Measurements from ENCODE around the gene OAT.

Gene OAT

DNA sequence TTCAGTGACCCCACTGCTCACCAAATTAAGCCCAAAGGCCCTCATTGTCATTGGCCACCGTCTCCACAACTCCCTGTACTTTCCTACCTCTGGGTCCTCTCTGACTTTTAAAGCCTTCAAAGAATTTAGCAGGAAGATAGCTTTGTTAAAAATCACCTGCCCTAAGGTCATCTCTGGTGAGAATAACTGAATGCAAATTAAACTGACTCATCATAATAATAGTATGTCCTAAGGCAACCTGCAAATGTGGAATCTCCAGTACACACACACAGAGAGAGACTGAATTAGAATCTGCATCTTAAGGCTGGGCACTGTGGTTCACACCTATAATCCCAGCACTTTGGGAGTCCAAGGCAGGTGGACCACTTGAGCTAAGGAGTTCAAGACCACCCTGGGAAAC, 24.1 kb downstream of the OAT start:
- DNase-seq, result no peak

GRCh38 chr10:124392626-124393342, 25.9 kb downstream of the OAT start:
- DNase-seq, result no peak

- DNase-seq, result no peak
Measured at GRCh38 chr10:124390471-124391187, 28.1 kb downstream of the OAT start.

- DNase-seq, result no peak
Measured at GRCh38 chr10:124389613-124390361, 28.9 kb downstream of the OAT start.

- peak; percentile 97 for DNase-seq
Measured at GRCh38 chr10:124388823-124389612, 29.7 kb downstream of the OAT start.

DNA sequence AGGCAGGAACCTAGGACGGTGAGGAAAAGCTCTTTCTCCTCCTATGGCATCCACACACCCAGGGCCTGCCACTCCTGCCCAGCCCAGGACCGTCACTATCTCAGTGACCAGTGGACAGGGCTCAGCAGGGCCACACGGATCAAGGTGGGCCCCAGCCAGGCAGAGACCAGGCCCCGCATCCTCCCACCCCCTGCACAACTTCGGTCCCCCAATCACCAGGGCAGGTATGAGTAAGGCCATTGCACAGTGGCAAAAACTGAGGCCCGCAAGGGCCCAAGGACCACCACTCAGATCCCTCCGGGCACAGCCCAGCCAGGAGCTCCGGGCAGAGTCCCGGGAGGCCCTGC, 30.3 kb downstream of the OAT start:
- DNase-seq, result no peak

- DNase-seq, result no peak
Measured at GRCh38 chr10:124387078-124387874, 31.4 kb downstream of the OAT start.

DNA sequence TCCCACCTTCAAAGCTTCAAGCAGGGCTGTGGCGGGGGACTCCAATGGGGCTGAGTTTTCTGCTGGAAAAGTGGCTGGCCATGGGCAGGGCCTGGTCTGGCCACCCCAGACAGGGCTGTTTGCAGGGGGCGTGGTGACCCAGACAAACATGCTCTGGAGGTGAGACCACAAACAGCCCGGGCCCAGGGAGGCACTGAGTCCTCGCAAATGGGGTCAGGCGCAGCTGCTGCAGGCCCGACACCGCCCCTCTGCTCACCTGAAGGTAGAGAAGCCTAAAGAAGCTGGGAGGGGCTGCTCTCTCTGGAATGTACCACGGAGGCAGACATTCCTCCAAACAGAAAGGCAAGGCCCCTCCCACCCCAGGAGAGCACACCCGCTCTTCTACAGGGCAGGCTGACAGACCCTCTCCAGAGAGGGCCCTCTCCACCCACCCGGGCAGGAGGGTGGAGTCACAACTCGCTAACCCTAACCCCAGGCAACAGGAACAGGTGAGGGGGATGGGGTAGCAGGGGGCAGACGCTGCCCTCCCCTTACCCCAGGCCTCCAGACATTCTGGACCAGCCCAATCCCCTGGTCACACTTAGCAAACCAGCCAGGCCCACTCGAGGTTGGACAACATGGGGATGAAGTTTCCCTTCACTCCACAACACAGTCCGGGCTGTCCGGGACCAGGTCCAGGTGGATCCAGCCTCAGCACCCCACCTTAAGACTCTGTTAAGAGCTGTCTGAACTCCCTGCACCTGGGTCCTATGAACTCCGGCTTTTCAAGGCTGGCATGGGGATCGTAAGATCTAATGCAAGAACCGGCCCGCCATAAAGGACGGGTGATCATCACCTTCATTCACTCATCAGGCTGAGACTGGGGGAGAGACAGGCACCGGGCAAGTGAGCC, 32.3 kb downstream of the OAT start:
- DNase-seq, result no peak

- no peak for DNase-seq
Measured at GRCh38 chr10:124385627-124386185, 33.0 kb downstream of the OAT start.

DNA sequence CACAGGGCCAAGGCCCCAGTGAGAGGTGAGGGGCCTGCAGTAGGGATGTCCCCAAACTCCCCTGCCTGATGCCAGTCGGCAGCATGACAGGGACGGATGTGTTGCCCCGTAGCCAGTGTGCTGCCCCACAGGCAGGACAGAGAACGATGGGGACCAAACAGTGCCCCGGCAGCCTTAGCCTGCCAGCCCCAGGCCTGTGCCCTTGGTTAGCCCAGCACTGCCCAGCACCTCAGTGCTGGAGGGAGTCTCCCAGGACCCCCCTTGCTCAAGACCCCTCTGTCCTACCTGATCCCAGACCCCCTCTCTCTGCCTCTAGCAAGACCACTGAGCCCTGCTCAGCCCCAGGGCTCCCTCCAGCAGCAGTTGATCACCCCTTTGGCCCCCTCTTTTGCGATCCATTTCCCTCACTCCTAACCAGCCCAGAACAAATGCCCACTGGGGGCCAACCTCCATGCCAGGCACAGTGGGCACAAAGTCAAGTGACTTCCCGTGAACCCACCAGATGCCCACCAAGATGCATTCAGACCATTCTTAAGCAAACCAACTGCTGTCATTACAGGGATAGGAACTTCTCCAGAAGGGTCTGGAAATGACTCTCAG, 34.0 kb downstream of the OAT start:
- DNase-seq, result no peak

DNA sequence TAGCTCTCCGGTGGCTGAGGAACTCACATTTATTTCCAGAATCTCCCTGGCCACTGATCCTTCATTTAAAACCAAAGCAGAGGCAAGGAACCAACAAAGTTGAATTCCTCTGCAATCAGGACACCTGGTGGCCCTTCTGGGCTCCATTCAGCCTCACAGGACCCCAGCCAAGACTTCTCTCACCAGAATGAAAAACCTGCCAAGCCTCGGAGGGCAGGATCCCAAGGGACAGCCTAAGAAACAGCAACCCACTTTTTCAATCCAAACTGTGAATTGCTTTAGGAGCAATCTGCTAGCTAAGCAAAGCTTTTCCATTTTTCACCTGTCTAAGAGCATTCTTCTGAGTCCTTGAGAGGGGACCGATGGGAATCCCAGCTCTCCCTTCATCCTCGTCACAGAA, 34.6 kb downstream of the OAT start:
- no peak for DNase-seq

DNA sequence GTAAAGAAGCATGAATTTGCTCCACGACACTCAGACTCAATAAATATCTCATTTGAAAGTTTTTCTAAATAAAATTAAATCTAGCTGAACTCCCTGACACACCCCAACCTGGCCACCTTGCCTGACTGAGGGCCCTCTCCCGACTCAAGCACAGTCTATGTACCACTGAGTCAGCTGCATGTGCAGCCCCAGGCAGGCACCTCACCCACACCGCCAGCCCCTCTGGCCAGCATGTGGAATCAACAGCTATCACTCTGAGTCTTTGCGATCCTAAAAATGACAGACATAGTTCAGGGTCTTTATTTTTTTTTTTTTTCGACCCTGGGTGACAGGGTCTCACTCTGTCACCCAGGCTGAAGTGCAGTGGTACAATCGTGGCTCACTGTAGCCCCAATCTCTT, 35.2 kb downstream of the OAT start:
- no peak for DNase-seq

GRCh38 chr10:124381011-124381611, 37.6 kb downstream of the OAT start:
- DNase-seq, result no peak

DNA sequence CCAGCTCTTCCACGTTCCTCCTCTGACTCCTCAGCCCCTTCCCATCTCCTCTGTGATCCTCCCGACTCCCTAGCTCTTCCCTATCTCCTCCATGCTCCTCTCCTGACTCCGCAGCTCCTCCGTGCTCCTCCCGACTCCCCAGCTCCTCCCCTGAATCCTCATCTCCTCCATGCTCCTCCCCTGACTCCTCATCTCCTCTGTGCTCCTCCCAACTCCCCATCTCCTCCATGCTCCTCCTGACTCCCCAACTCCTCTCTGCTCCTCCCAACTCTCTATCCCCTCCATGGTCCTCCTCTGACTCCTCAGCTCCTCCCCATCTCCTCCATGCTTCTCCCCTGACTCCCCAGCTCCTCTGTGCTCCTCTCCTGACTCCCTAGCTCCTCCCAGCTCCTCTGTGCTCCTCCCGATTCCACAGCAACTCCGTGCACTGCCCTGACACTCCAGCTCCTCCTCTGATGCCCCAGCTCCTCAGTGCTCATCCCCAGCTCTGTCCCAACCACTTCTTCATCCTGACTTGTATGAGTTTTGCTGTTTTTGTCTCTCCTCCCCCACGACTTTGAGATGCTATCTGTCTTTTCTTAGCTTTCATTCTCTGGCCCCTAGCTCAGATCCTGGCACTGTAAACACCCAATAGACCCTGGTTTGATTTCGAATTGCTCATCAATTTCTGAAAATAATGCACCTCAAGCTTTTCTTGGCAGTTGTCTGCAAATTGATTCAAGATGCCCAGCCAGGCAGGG, 38.3 kb downstream of the OAT start:
- DNase-seq, result no peak

- DNase-seq, result no peak
Measured at GRCh38 chr10:124379609-124380193, 39.0 kb downstream of the OAT start.

DNA sequence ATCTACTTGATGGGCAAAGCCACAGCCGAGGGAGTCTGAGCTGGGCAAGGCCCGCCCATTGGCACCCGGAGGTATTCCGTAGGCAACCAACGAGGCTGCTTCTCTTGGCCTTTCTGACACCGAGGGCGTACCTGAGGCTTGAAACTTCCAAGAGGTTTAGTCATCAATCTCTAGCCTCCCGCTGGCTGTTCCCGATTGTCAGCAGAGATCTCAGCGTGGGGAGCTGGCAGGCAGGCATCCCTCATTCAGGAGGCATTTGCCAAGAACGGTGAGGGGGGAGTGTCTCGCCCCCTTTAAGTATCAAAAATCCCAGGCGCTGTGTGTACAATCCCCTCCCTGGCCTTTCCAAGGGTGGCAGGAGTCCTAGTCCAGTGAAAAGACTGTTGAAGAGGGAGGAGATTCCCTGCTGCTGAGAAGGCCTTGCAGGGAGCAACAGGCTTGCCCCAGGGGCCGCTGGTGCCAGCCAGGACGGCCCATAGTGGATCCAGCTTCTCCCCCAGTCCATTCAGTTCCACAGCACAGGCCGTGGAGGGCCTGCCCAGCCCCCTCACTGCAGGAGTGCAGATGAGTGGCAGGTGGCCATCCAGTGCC, 39.7 kb downstream of the OAT start:
- no peak for DNase-seq

DNA sequence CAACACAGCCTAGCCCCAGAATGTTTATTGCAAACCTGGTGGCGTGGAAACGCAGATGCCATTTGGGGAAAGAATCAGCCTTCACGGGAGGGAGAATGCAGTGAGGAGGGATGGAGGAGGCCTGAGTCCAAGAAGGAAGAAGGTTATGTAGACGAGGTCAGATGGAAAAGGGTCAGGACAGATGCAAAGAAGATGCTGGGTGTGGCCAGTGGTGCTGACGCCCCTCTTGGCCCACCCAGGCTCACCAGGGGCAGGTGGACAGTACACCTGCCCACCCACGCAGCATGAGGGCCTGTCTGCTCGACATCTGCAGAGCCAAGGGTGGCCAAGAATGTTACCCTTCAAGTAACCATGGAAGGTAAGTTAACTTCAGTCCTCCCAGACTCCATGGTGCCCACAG, 40.5 kb downstream of the OAT start:
- no peak for DNase-seq

DNA sequence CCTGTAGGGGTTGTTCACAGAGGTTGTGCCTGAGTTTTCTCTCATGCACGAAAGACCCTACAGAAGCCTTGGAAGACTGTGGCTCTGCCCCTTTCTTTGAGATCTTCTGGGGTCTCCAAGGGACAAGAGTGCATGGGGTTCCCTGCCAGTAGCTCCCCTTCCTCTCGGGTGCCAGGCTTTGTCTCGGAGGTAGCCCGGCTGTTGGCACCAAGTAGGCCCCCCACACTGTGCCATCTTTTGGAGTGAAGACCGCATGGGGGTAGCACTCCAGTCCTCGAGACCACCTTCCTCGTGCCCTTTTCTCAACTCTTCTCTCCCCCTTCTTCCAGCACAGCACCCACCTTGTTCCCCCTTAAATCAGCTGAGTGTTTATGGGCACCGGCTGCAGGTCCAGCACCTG, 41.6 kb downstream of the OAT start:
- DNase-seq, result no peak

- no peak for DNase-seq
Measured at GRCh38 chr10:124376411-124376810, 42.3 kb downstream of the OAT start.
